Measurements from ENCODE around the gene SLC4A9. TPM values are rescaled to one million over a fixed set of nuclear protein-coding genes. Genes with fewer than 3 reads are reported as not detected.

Gene SLC4A9
- total and polyA plus RNA-seq, 2 donors (not counting 3 experiments of a cell fraction or from before 2014, with no cell fraction given): not detected

GRCh38 chr5:140319833-140320232, 40.2 kb upstream of the SLC4A9 start:
- Histone ChIP-seq H3K4me2 (ENCODE audit: insufficient read depth, low read length) (no peak overlapping the region), H3K79me2 (ENCODE audit: control insufficient read depth, insufficient read depth, low read length) (no peaks in the 10 kb centered on the region), H3K9me1 (replicated peaks; ENCODE audit: control insufficient read depth, extremely low read depth, insufficient read depth, low read length) (no peaks in the 10 kb centered on the region), H2AFZ (ENCODE audit: low read depth, low read length) (no peak overlapping the region), H3K27me3 (ENCODE audit: control insufficient read depth in 2 of 2, insufficient read depth in 2 of 2, low read length in 2 of 2) (no peaks in the 10 kb centered on the region), H3K4me3 (replicated peaks in 1 of 3; ENCODE audit: insufficient read depth in 1 of 3, low read depth in 1 of 3, low read length in 3 of 3) (no peak overlapping the region), H3K4me1 (ENCODE audit: control insufficient read depth, extremely low read depth, insufficient read depth, low read length) (peaks cover 43% of the 10 kb centered on the region), H3K27ac (ENCODE audit: insufficient read depth, low read depth, low read length) (no peak overlapping the region), H3K36me3 (ENCODE audit: control insufficient read depth in 2 of 2, extremely low read depth in 1 of 2, insufficient read depth in 2 of 2, low read length in 2 of 2) (no peaks in the 10 kb centered on the region), H4K20me1 (replicated peaks; ENCODE audit: control insufficient read depth, extremely low read depth, insufficient read depth, low read length) (no peaks in the 10 kb centered on the region), H3K9ac (replicated peaks; ENCODE audit: extremely low read depth, insufficient read depth, low read length) (no peak overlapping the region), H3K9me3 (replicated peaks; ENCODE audit: control insufficient read depth, insufficient read depth, low read length) (no peaks in the 10 kb centered on the region)
- no peak for DNase-seq (ENCODE audit: low read depth, low spot score)
- no peak for FAIRE-seq
- ChIA-PET CTCF (interaction anchor here (0.6 to 1.1 kb wide), 2 partner anchors 9 to 76 kb away, joined by 3 to 5 read pairs; no protein-coding TSS in a partner anchor), POLR2A (interaction anchor here (0.6 kb wide), 1 partner anchor 38 kb away, joined by 5 read pairs; no protein-coding TSS in a partner anchor)
- TF ChIP-seq GATA2 (IDR thresholded peaks at IDR 0.05; ENCODE audit: insufficient read depth, insufficient read length, low read depth, low read length): no peak
- no peak for TF ChIP-seq JUN (IDR thresholded peaks at IDR 0.05; ENCODE audit: borderline replicate concordance, insufficient read depth, insufficient read length, low read depth)
- TF ChIP-seq MYC (IDR thresholded peaks at IDR 0.05; ENCODE audit: low read depth, low read length): no peak
- TF ChIP-seq MAX (IDR thresholded peaks at IDR 0.05; ENCODE audit: insufficient read depth, insufficient read length): no peak
- TF ChIP-seq FOS (IDR thresholded peaks at IDR 0.05; ENCODE audit: borderline replicate concordance, insufficient read depth, low read length): no peak
- no peak for TF ChIP-seq POLR2AphosphoS5 (IDR thresholded peaks at IDR 0.05; ENCODE audit: insufficient read depth, low read depth, low read length)
- no peak for TF ChIP-seq EZH2 (IDR thresholded peaks at IDR 0.05; ENCODE audit: borderline replicate concordance, low read depth, low read length, severe bottlenecking)
- no peak for TF ChIP-seq POLR2A (IDR thresholded peaks at IDR 0.05; ENCODE audit: low read depth, low read length)
- TF ChIP-seq CTCF (IDR thresholded peaks at IDR 0.05; ENCODE audit: extremely low read depth in 1 of 2, insufficient read depth in 1 of 2, low read depth in 1 of 2, low read length in 2 of 2): no peak
- BruUV-seq (replicated peaks): no TSS peak
- dilution Hi-C loops (cut with MboI; ENCODE audit: extremely low pct_ligation_motif_present, low sequenced_read_pairs) (no loop called here), intact Hi-C loops (cut with micrococcal nuclease) (no loop called here)
